ENCODE measurements around the gene DNAH12. TPM values are rescaled to one million over a fixed set of nuclear protein-coding genes. Genes with fewer than 3 reads are reported as not detected.

The DNAH12 gene
- total and polyA plus RNA-seq, 2 of the 13 experiments (the other 11 are each of a cell fraction or from before 2014, with no cell fraction given): 0.11 TPM

- peak; percentile 46; the same call in 1 of the 2 replicates for TF ChIP-seq FOXP4 (CRISPR knock-in tag; IDR thresholded peaks at IDR 0.05)
- TF ChIP-seq SRSF4 (IDR thresholded peaks at IDR 0.05; ENCODE audit: low read depth, low read length, poor library complexity, severe bottlenecking): no peak
- 0 out of 2 replicates have a peak, but pooled peaks have one; percentile 10 for TF ChIP-seq BCL6 (CRISPR knock-in tag; IDR thresholded peaks at IDR 0.05)
- peak; percentile 81 for TF ChIP-seq ONECUT2 (CRISPR knock-in tag; IDR thresholded peaks at IDR 0.05)
- no peak for TF ChIP-seq TEAD2 (CRISPR knock-in tag; IDR thresholded peaks at IDR 0.05)
- TF ChIP-seq AHDC1 (CRISPR knock-in tag; IDR thresholded peaks at IDR 0.05; ENCODE audit: borderline replicate concordance): peak; percentile 59
- TF ChIP-seq ZMYM3 (CRISPR knock-in tag; IDR thresholded peaks at IDR 0.05): 0 out of 2 replicates have a peak, but pooled peaks have one; percentile 23
These were observed 160.3 kb downstream of the DNAH12 start (continued) for GRCh38 chr3:57383838-57384237.

Data from HepG2 (cell line).